Caco-2 (cell line): ENCODE measurements around the gene CARD16. TPM values are rescaled to one million over a fixed set of nuclear protein-coding genes. Genes with fewer than 3 reads are reported as not detected.

Source experiments
- BruUV-seq: library from RNA; stranded (reverse); fragments of 400-500 nt; replicated peaks from 2 replicates; lab custom pipeline; 2021; lab: Mats Ljungman, UMichigan
- CTCF ChIA-PET: fragments of 300-600 bp; sonication (Branson Sonifier 250); formaldehyde crosslinking; loops from one replicate; lab custom pipeline; 2022; ENCODE audit warnings: antibody characterized with exemption; lab: Charles Lee
- POLR2A ChIA-PET: fragments of 300-600 bp; sonication (Branson Sonifier 250); formaldehyde crosslinking; loops from one replicate; lab custom pipeline; 2022; ENCODE audit warnings: antibody characterized with exemption; lab: Charles Lee
- DNase-seq, 2 experiments: peaks; one replicate each; pipeline versions ENCODE4 v3.0.0 to v3.0.0-alpha.2; 2020 to 2022
- H3K27me3 ChIP-seq: replicated peaks from 2 replicates; pipeline ENCODE4 v1.6.0; 2011; ENCODE audit warnings: low read length; ENCODE audit not compliant: control insufficient read depth, insufficient read depth
- H3K36me3 ChIP-seq: 2 replicates; pipeline ENCODE4 v1.5.1; 2011; ENCODE audit warnings: low read length; ENCODE audit not compliant: control insufficient read depth, insufficient read depth
- H3K4me1 ChIP-seq: fragments of 250-450 bp; sonication (Bioruptor Pico); 2 replicates; pipeline ENCODE4 v1.5.1; 2020; ENCODE audit warnings: mild to moderate bottlenecking
- H3K4me3 ChIP-seq: 2 replicates; pipeline ENCODE4 v1.5.1; 2011; ENCODE audit warnings: low read depth, mild to moderate bottlenecking, control low read depth, low read length
- H3K9me3 ChIP-seq: fragments of 250-450 bp; sonication (Bioruptor Pico); 2 replicates; pipeline ENCODE4 v1.5.1; 2020; ENCODE audit warnings: mild to moderate bottlenecking, moderate library complexity
- H3K27ac Mint-ChIP-seq: one replicate; pipeline ENCODE4 v1.8.0; 2022; ENCODE audit warnings: mixed read lengths; ENCODE audit not compliant: unreplicated experiment
- H3K27me3 Mint-ChIP-seq: one replicate; pipeline ENCODE4 v1.8.0; 2022; ENCODE audit warnings: mixed read lengths; ENCODE audit not compliant: insufficient read depth, unreplicated experiment
- H3K36me3 Mint-ChIP-seq: one replicate; pipeline ENCODE4 v1.8.0; 2022; ENCODE audit warnings: mild to moderate bottlenecking, mixed read lengths; ENCODE audit not compliant: insufficient read depth, unreplicated experiment
- H3K4me1 Mint-ChIP-seq: one replicate; pipeline ENCODE4 v1.8.0; 2022; ENCODE audit warnings: low read depth, mixed read lengths; ENCODE audit not compliant: unreplicated experiment
- H3K4me3 Mint-ChIP-seq: one replicate; pipeline ENCODE4 v1.8.0; 2022; ENCODE audit warnings: mild to moderate bottlenecking, moderate library complexity, mixed read lengths; ENCODE audit not compliant: unreplicated experiment
- H3K9me3 Mint-ChIP-seq: one replicate; pipeline ENCODE4 v1.8.0; 2022; ENCODE audit warnings: mixed read lengths; ENCODE audit not compliant: unreplicated experiment
- intact Hi-C: fragments of 100-400 bp; cut with micrococcal nuclease; formaldehyde crosslinking; loops from one replicate; pipeline ENCODE4 v1.10.0; 2022; ENCODE audit not compliant: unreplicated experiment
- total RNA-seq: library from RNA; stranded (reverse); gene quantifications from 2 replicates; pipeline ENCODE4 v1.2.3, GENCODE V29; 2022
- TF ChIP-seq, protein P1 (sequence below), 2 experiments: fragments of 200-600 bp in 1 of 2; IDR thresholded peaks; 1 replicate in 1 of 2; 2 replicates in 1 of 2; pipeline versions ENCODE4 v1.5.1 to v1.8.0; 2011 to 2022; ENCODE audit warnings: antibody characterized with exemption in 1 of 2, control low read depth in 1 of 2, inconsistent platforms in 1 of 2, low read depth in 1 of 2, low read length in 1 of 2, mild to moderate bottlenecking in 1 of 2, moderate library complexity in 1 of 2; ENCODE audit not compliant: insufficient read depth in 1 of 2, severe bottlenecking in 1 of 2, unreplicated experiment in 1 of 2

CARD16 gene
- total RNA-seq, 1 experiment from 2014 or later, result 1.5 TPM

DNA sequence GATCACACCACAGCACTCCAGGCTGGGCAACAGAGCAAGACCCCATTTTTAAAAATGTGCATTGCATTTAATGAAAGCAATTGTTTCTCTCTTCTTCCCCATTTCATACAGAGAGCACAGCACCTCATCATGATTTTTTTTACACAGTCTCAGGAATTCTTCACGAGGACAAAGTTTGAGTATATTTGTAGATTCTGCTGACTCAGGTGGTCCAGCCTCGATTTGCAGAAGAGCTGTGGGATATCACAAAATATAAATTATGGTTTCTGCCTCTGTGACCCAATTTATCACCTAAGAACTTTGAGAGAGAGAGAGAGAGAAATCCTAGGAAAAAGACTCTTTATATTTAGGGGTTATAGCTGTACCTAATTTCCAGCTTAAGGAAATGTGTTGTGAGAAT is 42.0 kb downstream of the CARD16 start:
- no peaks in the 10 kb centered on the region for H3K36me3 ChIP-seq
- H3K27me3 ChIP-seq, result no peaks in the 10 kb centered on the region
- no TSS peak for BruUV-seq
- Mint-ChIP-seq H3K4me3 (no peak overlapping the region), H3K27ac (no peak overlapping the region), H3K4me1 (peaks cover 18% of the 10 kb centered on the region), H3K27me3 (no peaks in the 10 kb centered on the region), H3K9me3 (peaks cover 21% of the 10 kb centered on the region), H3K36me3 (peaks cover 5% of the 10 kb centered on the region)
- DNase-seq, result no peak
- TF ChIP-seq, protein P1, sequence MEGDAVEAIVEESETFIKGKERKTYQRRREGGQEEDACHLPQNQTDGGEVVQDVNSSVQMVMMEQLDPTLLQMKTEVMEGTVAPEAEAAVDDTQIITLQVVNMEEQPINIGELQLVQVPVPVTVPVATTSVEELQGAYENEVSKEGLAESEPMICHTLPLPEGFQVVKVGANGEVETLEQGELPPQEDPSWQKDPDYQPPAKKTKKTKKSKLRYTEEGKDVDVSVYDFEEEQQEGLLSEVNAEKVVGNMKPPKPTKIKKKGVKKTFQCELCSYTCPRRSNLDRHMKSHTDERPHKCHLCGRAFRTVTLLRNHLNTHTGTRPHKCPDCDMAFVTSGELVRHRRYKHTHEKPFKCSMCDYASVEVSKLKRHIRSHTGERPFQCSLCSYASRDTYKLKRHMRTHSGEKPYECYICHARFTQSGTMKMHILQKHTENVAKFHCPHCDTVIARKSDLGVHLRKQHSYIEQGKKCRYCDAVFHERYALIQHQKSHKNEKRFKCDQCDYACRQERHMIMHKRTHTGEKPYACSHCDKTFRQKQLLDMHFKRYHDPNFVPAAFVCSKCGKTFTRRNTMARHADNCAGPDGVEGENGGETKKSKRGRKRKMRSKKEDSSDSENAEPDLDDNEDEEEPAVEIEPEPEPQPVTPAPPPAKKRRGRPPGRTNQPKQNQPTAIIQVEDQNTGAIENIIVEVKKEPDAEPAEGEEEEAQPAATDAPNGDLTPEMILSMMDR (IDR thresholded peaks at IDR 0.05; ENCODE audit: insufficient read depth in 1 of 2, low read depth in 1 of 2, low read length in 1 of 2, severe bottlenecking in 1 of 2, unreplicated experiment in 1 of 2), result no peak
- ChIA-PET CTCF (no interaction called here), POLR2A (no interaction called here)
- intact Hi-C loops, result no loop called here
- peaks cover 32% of the 10 kb centered on the region for H3K4me1 ChIP-seq
- H3K9me3 ChIP-seq, result peaks cover 5% of the 10 kb centered on the region; the same call in 1 of the 2 replicates
- no peak overlapping the region for H3K4me3 ChIP-seq

DNA sequence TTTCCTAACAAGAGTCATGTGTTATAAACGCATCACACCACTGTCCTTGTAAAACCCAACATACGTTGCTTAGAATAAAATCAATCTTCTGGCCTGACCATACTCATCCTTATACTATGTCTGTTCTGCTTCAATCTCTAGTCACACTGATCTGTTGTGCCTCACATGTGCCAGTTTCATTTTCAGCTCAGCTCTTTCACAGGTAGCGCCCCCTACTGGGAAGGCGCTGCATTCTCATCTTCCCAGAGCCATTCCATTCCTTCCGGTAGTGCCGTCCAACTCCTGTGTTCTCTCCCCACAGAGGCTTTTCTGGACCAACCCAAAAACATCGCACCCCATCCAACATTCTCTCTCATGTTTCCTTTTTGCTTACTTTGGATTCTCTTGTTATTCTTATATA is 44.3 kb downstream of the CARD16 start:
- Histone ChIP-seq H3K27me3 (no peaks in the 10 kb centered on the region), H3K4me1 (peaks cover 25% of the 10 kb centered on the region), H3K9me3 (peaks cover 5% of the 10 kb centered on the region; the same call in 1 of the 2 replicates), H3K4me3 (no peak overlapping the region), H3K36me3 (no peaks in the 10 kb centered on the region)
- ChIA-PET CTCF (no interaction called here), POLR2A (no interaction called here)
- no peak overlapping the region for H3K27ac Mint-ChIP-seq
- TF ChIP-seq, protein P1 (IDR thresholded peaks at IDR 0.05; ENCODE audit: insufficient read depth in 1 of 2, low read depth in 1 of 2, low read length in 1 of 2, severe bottlenecking in 1 of 2, unreplicated experiment in 1 of 2), result peak; percentile 25 to 68
- no peak for DNase-seq
- H3K27me3 Mint-ChIP-seq, result no peaks in the 10 kb centered on the region
- intact Hi-C loops, result no loop called here
- no TSS peak for BruUV-seq
- peaks cover 5% of the 10 kb centered on the region for H3K36me3 Mint-ChIP-seq
- H3K4me3 Mint-ChIP-seq, result no peak overlapping the region
- H3K4me1 Mint-ChIP-seq, result peaks cover 18% of the 10 kb centered on the region
- peaks cover 21% of the 10 kb centered on the region for H3K9me3 Mint-ChIP-seq

DNA sequence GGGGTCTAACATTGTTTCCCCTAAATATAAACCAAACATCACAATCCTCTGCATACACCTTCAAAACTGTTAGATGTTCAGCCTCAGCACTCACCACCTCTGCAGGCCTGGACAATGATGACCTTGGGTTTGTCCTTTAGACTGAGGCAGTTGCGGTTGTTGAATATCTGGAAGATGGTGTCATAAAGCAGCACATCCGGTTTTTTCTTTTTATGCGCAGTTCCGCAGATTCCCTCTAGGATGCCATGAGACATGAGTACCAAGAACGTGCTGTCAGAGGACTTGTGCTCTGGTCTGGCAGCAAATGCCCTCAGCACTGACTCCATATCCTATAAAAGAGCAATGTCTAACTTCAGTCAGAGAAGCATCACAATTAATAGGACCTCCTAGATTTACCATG is 45.0 kb downstream of the CARD16 start:
- intact Hi-C loops, result no loop called here
- Histone ChIP-seq H3K27me3 (no peaks in the 10 kb centered on the region), H3K9me3 (peaks cover 5% of the 10 kb centered on the region; the same call in 1 of the 2 replicates), H3K4me1 (peaks cover 19% of the 10 kb centered on the region), H3K36me3 (no peaks in the 10 kb centered on the region), H3K4me3 (no peak overlapping the region)
- POLR2A ChIA-PET, result no interaction called here
- Mint-ChIP-seq H3K4me1 (peaks cover 14% of the 10 kb centered on the region), H3K9me3 (peaks cover 22% of the 10 kb centered on the region), H3K27ac (no peak overlapping the region), H3K4me3 (no peak overlapping the region), H3K27me3 (no peaks in the 10 kb centered on the region), H3K36me3 (peaks cover 5% of the 10 kb centered on the region)
- TF ChIP-seq, protein P1 (IDR thresholded peaks at IDR 0.05; ENCODE audit: insufficient read depth in 1 of 2, low read depth in 1 of 2, low read length in 1 of 2, severe bottlenecking in 1 of 2, unreplicated experiment in 1 of 2), result peak; percentile 22 to 38
- DNase-seq, result peak; percentile 59 to 63
- CTCF ChIA-PET, result no interaction called here
- no TSS peak for BruUV-seq
